PC-3 (cell line): ENCODE results near the gene WFS1. TPM values are rescaled to one million over a fixed set of nuclear protein-coding genes. Genes with fewer than 3 reads are reported as not detected.

Source experiments
- ATAC-seq: fragments of 200-7000 bp; cut with Tn5 transposase; 2 replicates; pipeline ENCODE4 v1.9.1; 2020; ENCODE audit warnings: mild to moderate bottlenecking, moderate library complexity
- BruUV-seq: library from RNA; stranded (reverse); fragments of 400-500 nt; replicated peaks from 2 replicates; lab custom pipeline; 2021; lab: Mats Ljungman, UMichigan
- CTCF ChIA-PET: fragments of 300-600 bp; sonication (Branson Sonifier 250); formaldehyde crosslinking; loops from one replicate; lab custom pipeline; 2022; ENCODE audit warnings: antibody characterized with exemption; lab: Charles Lee
- POLR2A ChIA-PET: fragments of 300-600 bp; sonication (Branson Sonifier 250); formaldehyde crosslinking; loops from one replicate; lab custom pipeline; 2022; ENCODE audit warnings: antibody characterized with exemption; ENCODE audit not compliant: unreplicated experiment; lab: Charles Lee
- DNase-seq: peaks from one replicate; pipeline ENCODE4 v3.0.0-alpha.2; 2015
- H2AFZ ChIP-seq: fragments of 300-600 bp; sonication (generic); 2 replicates; pipeline ENCODE4 v1.6.0; 2016; ENCODE audit warnings: antibody characterized with exemption, low read length
- H3F3A ChIP-seq: fragments of 300-600 bp; sonication (generic); one replicate; pipeline ENCODE4 v1.6.0; 2017; ENCODE audit warnings: antibody characterized with exemption, low read length, control low read depth, mild to moderate bottlenecking; ENCODE audit not compliant: unreplicated experiment
- H3K27ac ChIP-seq: fragments of 300-600 bp; sonication (generic); 2 replicates; pipeline ENCODE4 v1.5.1; 2016; ENCODE audit warnings: mild to moderate bottlenecking, low read length
- H3K27me3 ChIP-seq: fragments of 300-600 bp; sonication (generic); 2 replicates; pipeline ENCODE4 v1.6.1; 2016; ENCODE audit warnings: low read length, mixed read lengths
- H3K36me3 ChIP-seq: fragments of 300-600 bp; sonication (generic); 2 replicates; pipeline ENCODE4 v1.6.1; 2016; ENCODE audit warnings: low read depth, mixed run types, low read length, mixed read lengths
- H3K4me1 ChIP-seq: fragments of 300-600 bp; sonication (generic); 2 replicates; pipeline ENCODE4 v1.5.1; 2016; ENCODE audit warnings: low read length; ENCODE audit not compliant: insufficient read depth
- H3K4me2 ChIP-seq: fragments of 300-600 bp; sonication (generic); 2 replicates; pipeline ENCODE4 v1.6.0; 2016; ENCODE audit warnings: low read length
- H3K4me3 ChIP-seq: fragments of 300-600 bp; sonication (generic); 2 replicates; pipeline ENCODE4 v1.5.1; 2016; ENCODE audit warnings: mild to moderate bottlenecking, low read length, mixed read lengths
- H3K79me2 ChIP-seq: fragments of 300-600 bp; sonication (generic); 2 replicates; pipeline ENCODE4 v1.6.1; 2017; ENCODE audit warnings: low read length, mixed read lengths
- H3K9ac ChIP-seq: fragments of 300-600 bp; sonication (generic); 2 replicates; pipeline ENCODE4 v1.6.0; 2016; ENCODE audit warnings: mild to moderate bottlenecking, low read length
- H3K9me2 ChIP-seq: fragments of 300-600 bp; sonication (generic); replicated peaks from 2 replicates; pipeline ENCODE4 v1.6.1; 2016; ENCODE audit warnings: mixed run types, low read length, mixed read lengths
- H3K9me3 ChIP-seq: fragments of 300-600 bp; sonication (generic); 2 replicates; pipeline ENCODE4 v1.6.1; 2016; ENCODE audit warnings: low read length, mixed read lengths
- H4K20me1 ChIP-seq: fragments of 300-600 bp; sonication (generic); 2 replicates; pipeline ENCODE4 v1.6.1; 2016; ENCODE audit warnings: low read length, mixed read lengths
- CTCF ChIP-seq: fragments of 300-600 bp; sonication (generic); conservative IDR thresholded peaks from 2 replicates; pipeline ENCODE4 v1.5.1; 2017; ENCODE audit warnings: antibody characterized with exemption, low read depth, mild to moderate bottlenecking, low read length
- EZH2 ChIP-seq: fragments of 300-600 bp; sonication (generic); IDR thresholded peaks from one replicate; pipeline ENCODE4 v1.6.1; 2017; ENCODE audit warnings: antibody characterized with exemption, mild to moderate bottlenecking, low read length; ENCODE audit not compliant: unreplicated experiment
- EZH2phosphoT487 ChIP-seq: fragments of 300-600 bp; sonication (generic); IDR thresholded peaks from 2 replicates; pipeline ENCODE4 v1.6.1; 2018; ENCODE audit warnings: mild to moderate bottlenecking, antibody characterized with exemption, low read length, borderline replicate concordance
- intact Hi-C: fragments of 100-400 bp; cut with micrococcal nuclease; formaldehyde crosslinking; loops from 2 replicates; pipeline ENCODE4 v1.9.0; 2023
- total RNA-seq: library from RNA; depleted of rRNA; stranded (reverse); fragments of >200 nt; gene quantifications from 2 replicates; pipeline ENCODE4 v1.2.3, GENCODE V29; 2014

Gene WFS1
- total RNA-seq, 1 experiment from 2014 or later: 35.7 TPM

GRCh38 chr4:6337331-6337935 is 67.8 kb downstream of the WFS1 start:
- Histone ChIP-seq H3K4me1 (no peaks in the 10 kb centered on the region), H3K79me2 (no peaks in the 10 kb centered on the region), H2AFZ (no peak overlapping the region), H3K27me3 (no peaks in the 10 kb centered on the region), H3K9ac (no peak overlapping the region), H3K27ac (no peak overlapping the region), H3K9me3 (no peaks in the 10 kb centered on the region), H3K4me3 (no peak overlapping the region), H4K20me1 (no peaks in the 10 kb centered on the region), H3F3A (no peaks in the 10 kb centered on the region), H3K36me3 (no peaks in the 10 kb centered on the region), H3K4me2 (no peak overlapping the region), H3K9me2 (no peaks in the 10 kb centered on the region)
- no TSS peak for BruUV-seq
- DNase-seq (no peak), ATAC-seq (no peak)
- intact Hi-C loops: no loop called here
- POLR2A ChIA-PET: no interaction called here
- no peak for TF ChIP-seq EZH2
- no peak for TF ChIP-seq CTCF
- no peak for TF ChIP-seq EZH2phosphoT487
- CTCF ChIA-PET: no interaction called here

- ChIA-PET CTCF (no interaction called here), POLR2A (no interaction called here)
- intact Hi-C loops: no loop called here
- Histone ChIP-seq H3K9me2 (no peaks in the 10 kb centered on the region), H2AFZ (no peak overlapping the region), H3K79me2 (no peaks in the 10 kb centered on the region), H3K4me3 (no peak overlapping the region), H3K9ac (no peak overlapping the region), H3K36me3 (no peaks in the 10 kb centered on the region), H3K9me3 (no peaks in the 10 kb centered on the region), H3K4me2 (no peak overlapping the region), H3F3A (no peaks in the 10 kb centered on the region), H3K4me1 (peaks cover 7% of the 10 kb centered on the region), H4K20me1 (no peaks in the 10 kb centered on the region), H3K27me3 (no peaks in the 10 kb centered on the region), H3K27ac (no peak overlapping the region)
- no TSS peak for BruUV-seq
- DNase-seq (no peak), ATAC-seq (no peak)
- no peak for TF ChIP-seq EZH2phosphoT487
- no peak for TF ChIP-seq CTCF
- TF ChIP-seq EZH2: no peak
Observed at GRCh38 chr4:6338175-6338950, 68.7 kb downstream of the WFS1 start.
